SK-N-SH (cell line): ENCODE results near the gene PCNT. TPM values are rescaled to one million over a fixed set of nuclear protein-coding genes. Genes with fewer than 3 reads are reported as not detected.

Experiments used
- CTCF ChIA-PET: fragments of 300-600, 350-600 bp; formaldehyde crosslinking; extraction: SDS; loops from one replicate; lab custom pipeline; 2021; lab: Yijun Ruan, JAX
- POLR2A ChIA-PET: fragments of 350-600 bp; sonication (Branson Sonifier 250); formaldehyde crosslinking; extraction: SDS; loops from one replicate; lab custom pipeline; 2020; ENCODE audit warnings: antibody characterized with exemption, inconsistent platforms; lab: Yijun Ruan, JAX
- DNase-seq: peaks from one replicate; pipeline ENCODE4 v3.0.0; 2012
- H2AFZ ChIP-seq: fragments of 200-600 bp; sonication (generic); 2 replicates; pipeline ENCODE4 v1.8.1; 2016; ENCODE audit warnings: antibody characterized with exemption, mild to moderate bottlenecking, low read depth
- H3F3A ChIP-seq: fragments of 200-600 bp; sonication (generic); replicated peaks from 2 replicates; pipeline ENCODE3; 2016; ENCODE audit warnings: antibody characterized with exemption, mild to moderate bottlenecking; ENCODE audit not compliant: insufficient read depth
- H3K27ac ChIP-seq, 2 experiments: fragments of 200-500 bp in 1 of 2; fragments of 200-600 bp in 1 of 2; sonication (Bioruptor generic) in 1 of 2; sonication (generic), shearing (Covaris generic) in 1 of 2; 2 replicates each; pipeline versions ENCODE4 v1.5.1 to v1.6.1; 2014 to 2016; ENCODE audit warnings: low read depth in 2 of 2, inconsistent platforms in 1 of 2, low read length in 1 of 2, mild to moderate bottlenecking in 1 of 2, mixed read lengths in 1 of 2
- H3K27me3 ChIP-seq: fragments of 200-600 bp; sonication (generic), shearing (Covaris generic); 2 replicates; pipeline ENCODE4 v1.6.1; 2016; ENCODE audit warnings: mixed run types; ENCODE audit not compliant: insufficient read depth
- H3K36me3 ChIP-seq, 2 experiments: fragments of 200-500 bp in 1 of 2; fragments of 200-600 bp in 1 of 2; sonication (Bioruptor generic) in 1 of 2; sonication (generic) in 1 of 2; replicated peaks in 1 of 2; 2 replicates each; pipeline versions ENCODE3 to v1.5.1; 2014 to 2016; ENCODE audit warnings: low read length in 1 of 2, mild to moderate bottlenecking in 1 of 2; ENCODE audit not compliant: insufficient read depth in 2 of 2, control insufficient read depth in 1 of 2
- H3K4me1 ChIP-seq, 2 experiments: fragments of 200-500 bp in 1 of 2; fragments of 200-600 bp in 1 of 2; sonication (Bioruptor generic) in 1 of 2; sonication (generic), shearing (Covaris generic) in 1 of 2; 2 replicates each; pipeline versions ENCODE4 v1.5.1 to v1.6.1; 2014 to 2016; ENCODE audit warnings: low read depth in 1 of 2, low read length in 1 of 2, mixed run types in 1 of 2; ENCODE audit not compliant: insufficient read depth in 2 of 2, control insufficient read depth in 1 of 2
- H3K4me2 ChIP-seq: fragments of 200-600 bp; sonication (generic), shearing (Covaris generic); 2 replicates; pipeline ENCODE4 v1.6.1; 2017; ENCODE audit warnings: mixed run types
- H3K4me3 ChIP-seq, 2 experiments: fragments of 200-500 bp in 1 of 2; fragments of 200-600 bp in 1 of 2; sonication (Bioruptor generic) in 1 of 2; sonication (generic), shearing (Covaris generic) in 1 of 2; 2 replicates each; pipeline versions ENCODE4 v1.5.1 to v1.8.1; 2014 to 2016; ENCODE audit warnings: low read depth in 2 of 2, inconsistent platforms in 1 of 2, low read length in 1 of 2, mild to moderate bottlenecking in 1 of 2, mixed read lengths in 1 of 2, moderate library complexity in 1 of 2
- H3K79me2 ChIP-seq: fragments of 200-600 bp; sonication (generic); 2 replicates; pipeline ENCODE4 v1.8.1; 2017; ENCODE audit warnings: mild to moderate bottlenecking; ENCODE audit not compliant: insufficient read depth
- H3K9ac ChIP-seq: fragments of 200-600 bp; sonication (generic); 2 replicates; pipeline ENCODE4 v1.6.1; 2017; ENCODE audit warnings: mixed run types
- H3K9me2 ChIP-seq: fragments of 200-600 bp; sonication (generic); 2 replicates; pipeline ENCODE4 v1.6.1; 2017; ENCODE audit warnings: mixed run types
- H3K9me3 ChIP-seq: fragments of 200-600 bp; sonication (generic); 2 replicates; pipeline ENCODE4 v1.6.1; 2017; ENCODE audit warnings: mixed run types, mild to moderate bottlenecking, moderate library complexity
- H4K20me1 ChIP-seq: fragments of 200-600 bp; sonication (generic); 2 replicates; pipeline ENCODE4 v1.6.1; 2017; ENCODE audit warnings: mild to moderate bottlenecking, mixed run types; ENCODE audit not compliant: insufficient read depth
- CHD2 ChIP-seq: fragments of 150-350 bp; IDR thresholded peaks from 2 replicates; pipeline ENCODE4 v1.6.1; 2018; ENCODE audit warnings: low read length; ENCODE audit not compliant: partially characterized antibody
- ELF1 ChIP-seq: IDR thresholded peaks from 2 replicates; pipeline ENCODE4 v1.4.0; 2012
- EZH2phosphoT487 ChIP-seq: fragments of 200-600 bp; sonication (generic); IDR thresholded peaks from 2 replicates; pipeline ENCODE4 v1.6.1; 2017; ENCODE audit warnings: low read depth, mixed run types, mild to moderate bottlenecking, antibody characterized with exemption, moderate library complexity, borderline replicate concordance
- FOXM1 ChIP-seq: IDR thresholded peaks from 2 replicates; pipeline ENCODE4 v1.4.0; 2012; ENCODE audit warnings: low read depth, mild to moderate bottlenecking
- GABPA ChIP-seq: IDR thresholded peaks from 2 replicates; pipeline ENCODE4 v1.4.0; 2012; ENCODE audit warnings: low read depth, mild to moderate bottlenecking
- GATA2 ChIP-seq: sonication (generic); formaldehyde crosslinking; IDR thresholded peaks from 2 replicates; pipeline ENCODE4 v1.5.0; 2020; ENCODE audit warnings: mild to moderate bottlenecking, missing genetic modification reagents
- JUND ChIP-seq: IDR thresholded peaks from 2 replicates; pipeline ENCODE4 v1.4.0; 2012
- MEF2A ChIP-seq: IDR thresholded peaks from 2 replicates; pipeline ENCODE4 v1.4.0; 2012; ENCODE audit warnings: low read depth, borderline replicate concordance
- POLR2AphosphoS5 ChIP-seq: IDR thresholded peaks from 2 replicates; pipeline ENCODE4 v1.6.1; 2012; ENCODE audit warnings: low read depth, low read length
- RCOR1 ChIP-seq: fragments of 150-350 bp; IDR thresholded peaks from 2 replicates; pipeline ENCODE4 v1.6.1; 2017; ENCODE audit warnings: antibody characterized with exemption, low read length
- SMC3 ChIP-seq: IDR thresholded peaks from 2 replicates; pipeline ENCODE4 v1.6.1; 2012; ENCODE audit warnings: low read depth, low read length, improper control_type of control experiment
- TEAD4 ChIP-seq: IDR thresholded peaks from 2 replicates; pipeline ENCODE4 v1.4.0; 2012; ENCODE audit warnings: mild to moderate bottlenecking, borderline replicate concordance; ENCODE audit not compliant: insufficient read depth
- USF1 ChIP-seq: IDR thresholded peaks from 2 replicates; pipeline ENCODE4 v1.4.0; 2012; ENCODE audit warnings: low read depth, borderline replicate concordance
- USF2 ChIP-seq: fragments of 150-350 bp; IDR thresholded peaks from 2 replicates; pipeline ENCODE4 v1.6.1; 2017; ENCODE audit warnings: antibody characterized with exemption, low read length, low read depth, borderline replicate concordance
- WGBS: methylation state at CpG from one replicate; pipeline ENCODE4 v1.1.6; 2017; ENCODE audit warnings: low lambda C conversion rate; 5-methylcytosine and 5-hydroxymethylcytosine counted together
- polyA plus RNA-seq, 3 experiments: library from polyadenylated mRNA; depleted of rRNA; stranded (reverse); fragments of >200 nt; gene quantifications; 2 replicates each; pipeline ENCODE4 v1.2.3, GENCODE V29; 2012
- TF ChIP-seq, protein P1 (sequence below): IDR thresholded peaks from 2 replicates; pipeline ENCODE4 v1.4.0; 2012; ENCODE audit warnings: low read depth
- TF ChIP-seq, protein P2 (sequence below): IDR thresholded peaks from 2 replicates; pipeline ENCODE4; 2012
- TF ChIP-seq, protein P3 (sequence below): IDR thresholded peaks from 2 replicates; pipeline ENCODE4 v1.4.0; 2012; ENCODE audit warnings: low read depth, borderline replicate concordance

The PCNT gene
- polyA plus RNA-seq, 1 of the 3 experiments (the other 2 are of a cell fraction), result 15.7 TPM

GRCh38 chr21:46411691-46412090, 87.7 kb downstream of the PCNT start:
- peaks cover 9 to 44% of the 10 kb centered on the region in 2 experiments for H3K36me3 ChIP-seq
- H3K4me3 ChIP-seq, result no peak overlapping the region
- no peak overlapping the region for H3K27ac ChIP-seq
- no peaks in the 10 kb centered on the region for H3K79me2 ChIP-seq
- no peak overlapping the region for H3K9ac ChIP-seq
- DNase-seq, result no peak
- no peaks in the 10 kb centered on the region for H3K27me3 ChIP-seq
- H3K9me2 ChIP-seq, result no peaks in the 10 kb centered on the region
- no peaks in the 10 kb centered on the region for H4K20me1 ChIP-seq
- H3F3A ChIP-seq, result no peaks in the 10 kb centered on the region
- CTCF ChIA-PET, result interaction anchor here (0.5 to 1.4 kb wide), 2 partner anchors 20 to 71 kb away, joined by 3 to 4 read pairs; no protein-coding TSS in a partner anchor
- POLR2A ChIA-PET, result no interaction called here
- no peaks in the 10 kb centered on the region for H3K4me1 ChIP-seq
- TF ChIP-seq FOXM1, result no peak
- TF ChIP-seq SMC3, result no peak
- TF ChIP-seq, protein P1, sequence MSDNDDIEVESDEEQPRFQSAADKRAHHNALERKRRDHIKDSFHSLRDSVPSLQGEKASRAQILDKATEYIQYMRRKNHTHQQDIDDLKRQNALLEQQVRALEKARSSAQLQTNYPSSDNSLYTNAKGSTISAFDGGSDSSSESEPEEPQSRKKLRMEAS, result no peak
- TF ChIP-seq, all 33 proteins: peak for 0
- 88% methylated on average over 15 of the region's 31 CpGs for WGBS
- H2AFZ ChIP-seq, result no peak overlapping the region
- H3K9me3 ChIP-seq, result no peaks in the 10 kb centered on the region
- no peak overlapping the region for H3K4me2 ChIP-seq

DNA sequence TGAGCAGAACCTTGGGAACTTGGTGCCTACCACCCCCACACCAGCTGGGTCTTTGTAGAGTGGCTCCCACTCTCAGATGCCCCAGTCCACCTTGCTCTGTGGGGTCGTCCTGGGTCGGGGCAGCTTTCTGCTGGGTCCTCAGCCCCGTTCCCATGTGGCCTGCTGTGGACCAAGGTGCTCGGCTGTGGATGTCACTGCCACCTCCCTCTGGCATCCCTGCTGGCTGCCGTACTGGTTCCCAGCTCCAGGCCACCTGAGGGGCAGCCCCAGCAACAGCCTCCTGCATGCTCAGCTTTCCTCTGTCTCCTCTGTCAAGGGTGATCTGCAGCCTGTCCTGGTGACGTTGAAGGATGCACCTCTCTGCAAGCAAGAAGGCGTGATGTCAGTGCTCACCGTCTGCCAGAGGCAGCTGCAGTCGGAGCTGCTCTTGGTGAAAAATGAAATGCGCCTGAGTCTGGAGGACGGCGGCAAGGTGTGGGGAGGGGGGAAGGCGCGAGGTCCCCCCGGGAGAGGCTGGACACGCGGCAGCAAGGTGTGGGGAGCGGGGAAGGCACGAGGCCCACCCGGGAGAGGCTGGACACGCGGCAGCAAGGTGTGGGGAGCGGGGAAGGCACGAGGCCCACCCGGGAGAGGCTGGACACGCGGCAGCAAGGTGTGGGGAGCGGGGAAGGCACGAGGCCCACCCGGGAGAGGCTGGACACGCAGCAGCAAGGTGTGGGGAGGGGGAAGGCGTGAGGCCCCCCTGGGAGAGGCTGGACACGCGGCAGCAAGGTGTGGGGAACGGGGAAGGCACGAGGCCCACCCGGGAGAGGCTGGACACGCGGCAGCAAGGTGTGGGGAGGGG, 88.8 kb downstream of the PCNT start:
- no peak for TF ChIP-seq JUND
- DNase-seq, result no peak
- Histone ChIP-seq H3K4me1 (no peaks in the 10 kb centered on the region), H3K4me3 (no peak overlapping the region), H3K9ac (no peak overlapping the region), H3K9me2 (no peaks in the 10 kb centered on the region), H3F3A (no peaks in the 10 kb centered on the region), H4K20me1 (no peaks in the 10 kb centered on the region), H3K36me3 (peaks cover 5 to 44% of the 10 kb centered on the region in 2 experiments), H3K27me3 (no peaks in the 10 kb centered on the region), H3K9me3 (no peaks in the 10 kb centered on the region), H2AFZ (no peak overlapping the region), H3K27ac (no peak overlapping the region), H3K79me2 (no peaks in the 10 kb centered on the region), H3K4me2 (no peak overlapping the region)
- ChIA-PET POLR2A (no interaction called here), CTCF (interaction anchor here (1.4 kb wide), 1 partner anchor 21 kb away, joined by 4 read pairs; no protein-coding TSS in a partner anchor)
- 83% methylated on average over 24 of the region's 39 CpGs for WGBS

- Histone ChIP-seq H3K79me2 (no peaks in the 10 kb centered on the region), H4K20me1 (no peaks in the 10 kb centered on the region), H3K36me3 (peaks cover 4 to 41% of the 10 kb centered on the region in 2 experiments), H3K4me3 (no peak overlapping the region), H2AFZ (no peak overlapping the region), H3K4me2 (no peak overlapping the region), H3F3A (no peaks in the 10 kb centered on the region), H3K9me3 (no peaks in the 10 kb centered on the region), H3K27ac (no peak overlapping the region), H3K9ac (no peak overlapping the region), H3K4me1 (no peaks in the 10 kb centered on the region), H3K9me2 (no peaks in the 10 kb centered on the region), H3K27me3 (no peaks in the 10 kb centered on the region)
- WGBS, result 89% methylated on average over 6 of the region's 9 CpGs
- CTCF ChIA-PET, result no interaction called here
- no peak for DNase-seq
- POLR2A ChIA-PET, result no interaction called here
- TF ChIP-seq GABPA (no peak), TEAD4 (no peak), RCOR1 (no peak), EZH2phosphoT487 (no peak), GATA2 (CRISPR knock-in tag) (no peak), SMC3 (no peak), CHD2 (no peak), USF2 (no peak), JUND (no peak), POLR2AphosphoS5 (no peak), MEF2A (no peak), USF1 (no peak), ELF1 (no peak)
- TF ChIP-seq, protein P2, sequence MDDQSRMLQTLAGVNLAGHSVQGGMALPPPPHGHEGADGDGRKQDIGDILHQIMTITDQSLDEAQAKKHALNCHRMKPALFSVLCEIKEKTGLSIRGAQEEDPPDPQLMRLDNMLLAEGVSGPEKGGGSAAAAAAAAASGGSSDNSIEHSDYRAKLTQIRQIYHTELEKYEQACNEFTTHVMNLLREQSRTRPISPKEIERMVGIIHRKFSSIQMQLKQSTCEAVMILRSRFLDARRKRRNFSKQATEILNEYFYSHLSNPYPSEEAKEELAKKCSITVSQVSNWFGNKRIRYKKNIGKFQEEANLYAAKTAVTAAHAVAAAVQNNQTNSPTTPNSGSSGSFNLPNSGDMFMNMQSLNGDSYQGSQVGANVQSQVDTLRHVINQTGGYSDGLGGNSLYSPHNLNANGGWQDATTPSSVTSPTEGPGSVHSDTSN, result no peak
- TF ChIP-seq, protein P3, sequence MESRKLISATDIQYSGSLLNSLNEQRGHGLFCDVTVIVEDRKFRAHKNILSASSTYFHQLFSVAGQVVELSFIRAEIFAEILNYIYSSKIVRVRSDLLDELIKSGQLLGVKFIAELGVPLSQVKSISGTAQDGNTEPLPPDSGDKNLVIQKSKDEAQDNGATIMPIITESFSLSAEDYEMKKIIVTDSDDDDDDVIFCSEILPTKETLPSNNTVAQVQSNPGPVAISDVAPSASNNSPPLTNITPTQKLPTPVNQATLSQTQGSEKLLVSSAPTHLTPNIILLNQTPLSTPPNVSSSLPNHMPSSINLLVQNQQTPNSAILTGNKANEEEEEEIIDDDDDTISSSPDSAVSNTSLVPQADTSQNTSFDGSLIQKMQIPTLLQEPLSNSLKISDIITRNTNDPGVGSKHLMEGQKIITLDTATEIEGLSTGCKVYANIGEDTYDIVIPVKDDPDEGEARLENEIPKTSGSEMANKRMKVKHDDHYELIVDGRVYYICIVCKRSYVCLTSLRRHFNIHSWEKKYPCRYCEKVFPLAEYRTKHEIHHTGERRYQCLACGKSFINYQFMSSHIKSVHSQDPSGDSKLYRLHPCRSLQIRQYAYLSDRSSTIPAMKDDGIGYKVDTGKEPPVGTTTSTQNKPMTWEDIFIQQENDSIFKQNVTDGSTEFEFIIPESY, result no peak
These were observed 89.4 kb downstream of the PCNT start for GRCh38 chr21:46413365-46413696.
